GM12864 (cell line): ENCODE measurements around the gene ACTRT2.
A peak's percentile ranks its signal among the peaks of the same experiment; 100 is the strongest.

ENCODE experiments used
- DNase-seq: peaks from one replicate; pipeline ENCODE4 v3.0.0-alpha.2; 2011; ENCODE audit warnings: low read depth
- H3K4me3 ChIP-seq: 2 replicates; pipeline ENCODE4 v1.5.1; 2011; ENCODE audit warnings: mild to moderate bottlenecking, low read depth, low read length, control low read depth
- CTCF ChIP-seq: IDR thresholded peaks from 2 replicates; pipeline ENCODE4 v1.5.1; 2011; ENCODE audit warnings: low read depth, mild to moderate bottlenecking, moderate library complexity, low read length, control low read depth, inconsistent platforms; ENCODE audit errors: missing control alignments

The ACTRT2 gene

GRCh38 chr1:3019516-3020051 is 1.7 kb upstream of the ACTRT2 start:
- DNase-seq: no peak
- TF ChIP-seq CTCF: no peak
- no peak overlapping the region for H3K4me3 ChIP-seq

DNA sequence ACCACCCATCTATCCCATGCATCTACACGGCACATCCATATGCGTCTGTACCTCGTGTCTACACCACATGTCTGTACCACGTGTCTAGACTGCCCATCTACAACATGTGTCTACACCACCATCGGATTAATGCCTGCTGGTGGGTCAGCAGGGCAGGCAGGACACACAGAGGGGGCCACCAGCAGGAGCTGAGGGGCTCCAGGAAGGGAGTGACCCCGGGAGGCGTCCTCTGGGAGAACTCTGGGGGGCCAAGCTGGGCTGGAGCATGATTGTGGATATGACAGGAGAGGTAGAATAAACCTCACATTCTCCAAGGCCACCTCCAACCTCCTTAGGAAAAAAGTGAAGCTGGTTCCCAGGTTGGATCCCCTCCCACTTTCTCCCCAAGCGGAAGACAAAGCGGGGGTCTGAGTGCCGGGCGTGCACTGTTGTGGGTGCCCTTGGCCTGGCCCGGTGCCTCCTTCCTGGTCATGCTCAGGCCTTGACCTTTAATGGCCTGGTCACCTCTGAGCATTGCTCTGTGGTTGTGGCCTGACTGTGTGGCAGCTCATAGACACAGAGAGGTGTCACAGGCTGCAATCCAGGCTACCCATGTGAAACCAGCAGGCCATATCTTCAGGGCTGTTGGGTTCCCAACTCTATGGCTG is 881 bp upstream of the ACTRT2 start:
- TF ChIP-seq CTCF: no peak
- DNase-seq: no peak
- no peak overlapping the region for H3K4me3 ChIP-seq

DNA sequence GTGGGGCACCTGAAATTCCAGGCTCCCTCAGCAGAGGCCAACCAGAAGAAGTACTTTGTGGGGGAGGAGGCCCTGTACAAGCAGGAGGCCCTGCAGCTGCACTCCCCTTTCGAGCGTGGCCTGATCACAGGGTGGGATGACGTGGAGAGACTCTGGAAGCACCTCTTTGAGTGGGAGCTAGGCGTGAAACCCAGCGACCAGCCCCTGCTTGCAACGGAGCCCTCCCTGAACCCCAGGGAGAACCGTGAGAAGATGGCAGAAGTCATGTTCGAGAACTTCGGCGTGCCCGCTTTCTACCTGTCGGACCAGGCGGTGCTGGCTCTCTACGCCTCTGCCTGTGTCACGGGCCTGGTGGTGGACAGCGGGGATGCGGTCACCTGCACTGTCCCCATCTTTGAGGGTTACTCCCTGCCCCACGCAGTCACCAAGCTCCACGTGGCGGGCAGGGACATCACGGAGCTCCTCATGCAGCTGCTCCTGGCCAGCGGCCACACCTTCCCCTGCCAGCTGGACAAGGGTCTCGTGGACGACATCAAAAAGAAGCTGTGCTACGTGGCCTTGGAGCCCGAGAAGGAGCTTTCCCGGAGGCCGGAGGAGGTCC is 634 bp downstream of the ACTRT2 start:
- DNase-seq: no peak
- H3K4me3 ChIP-seq: no peak overlapping the region
- TF ChIP-seq CTCF: no peak

DNA sequence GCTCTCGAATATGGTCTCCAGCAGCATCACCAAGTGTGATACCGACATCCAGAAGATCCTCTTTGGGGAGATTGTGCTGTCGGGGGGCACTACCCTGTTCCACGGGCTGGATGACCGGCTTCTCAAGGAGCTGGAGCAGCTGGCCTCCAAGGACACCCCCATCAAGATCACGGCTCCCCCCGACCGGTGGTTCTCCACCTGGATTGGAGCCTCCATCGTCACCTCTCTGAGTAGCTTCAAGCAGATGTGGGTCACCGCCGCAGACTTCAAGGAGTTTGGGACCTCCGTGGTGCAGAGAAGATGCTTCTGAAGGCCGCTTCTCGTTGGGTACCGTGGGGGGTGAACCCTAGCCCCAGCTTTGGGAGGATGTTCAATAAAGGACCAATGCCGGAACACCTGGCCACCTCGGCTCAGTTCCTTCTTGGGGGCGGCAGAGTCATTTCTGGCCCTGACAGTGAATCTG is 1.3 kb downstream of the ACTRT2 start:
- no peak overlapping the region for H3K4me3 ChIP-seq
- no peak for DNase-seq
- no peak for TF ChIP-seq CTCF

DNA sequence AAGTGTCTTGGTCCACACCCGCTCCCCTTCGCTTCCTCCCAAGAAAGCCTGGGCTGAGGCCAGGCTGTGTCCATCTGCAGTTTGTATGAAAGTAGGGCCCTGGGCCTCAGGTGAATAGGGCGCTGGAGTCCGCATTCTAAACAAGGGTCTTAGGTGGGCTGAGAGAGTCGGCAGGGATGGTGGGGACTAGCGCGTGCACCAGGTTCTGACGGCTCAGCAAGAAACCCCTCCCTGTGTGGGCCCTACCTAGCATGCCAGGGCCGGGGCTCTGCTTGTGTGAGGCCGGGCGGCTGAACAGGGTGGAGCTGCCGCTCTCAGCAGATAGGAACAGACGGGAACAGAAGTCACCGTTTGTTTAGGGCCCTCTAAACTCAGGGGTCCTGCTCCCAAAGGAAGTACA is 1.7 kb downstream of the ACTRT2 start:
- DNase-seq: no peak
- no peak for TF ChIP-seq CTCF
- H3K4me3 ChIP-seq: no peak overlapping the region

DNA sequence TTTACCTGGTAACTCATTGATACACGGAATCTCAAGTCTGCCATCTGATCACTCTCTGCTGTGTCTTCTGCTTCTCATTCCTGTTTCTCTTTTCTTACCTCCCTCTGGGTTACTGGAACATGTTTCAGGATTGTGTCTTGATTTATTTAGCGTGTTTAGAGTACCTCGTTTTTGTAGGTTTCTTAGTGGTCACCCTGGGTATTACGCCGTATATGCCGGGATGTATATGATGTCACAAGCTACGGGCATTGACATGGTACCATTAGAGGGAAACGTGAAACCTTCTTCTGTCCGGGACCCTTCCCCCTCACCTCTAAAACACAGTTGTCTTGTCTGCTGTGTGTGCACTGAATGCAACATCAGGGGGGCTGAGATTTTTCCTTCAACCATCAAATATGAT is 2.8 kb downstream of the ACTRT2 start:
- DNase-seq: no peak
- no peak overlapping the region for H3K4me3 ChIP-seq
- peak; percentile 21 for TF ChIP-seq CTCF
